Stimulated activated memory B cell treated with anti-CD40 and anti-IgM and Interleukin-4, amounts not matched to agents 10 μg/mL and 1 μg/mL and 100 μg/mL, for 72 hours (primary cell): ENCODE data around the gene PPM1H.
"Not testable (repeated sequence)": the region's sequence is repeated elsewhere in the genome, so short reads cannot be mapped to it uniquely, and the experiment has no call there.

Source experiments
- ATAC-seq: fragments of 150-1000 bp; cut with Tn5 transposase; 2 replicates; pipeline ENCODE4 v1.10.0; 2021
- H3K27ac Mint-ChIP-seq: one replicate; pipeline ENCODE4 v1.8.0; 2022; ENCODE audit warnings: mild to moderate bottlenecking, mixed read lengths
- H3K27me3 Mint-ChIP-seq: one replicate; pipeline ENCODE4 v1.8.0; 2022; ENCODE audit warnings: mixed read lengths
- H3K36me3 Mint-ChIP-seq: one replicate; pipeline ENCODE4 v1.8.0; 2022; ENCODE audit warnings: mixed read lengths
- H3K4me1 Mint-ChIP-seq: one replicate; pipeline ENCODE4 v1.8.0; 2022; ENCODE audit warnings: mixed read lengths
- H3K4me3 Mint-ChIP-seq: one replicate; pipeline ENCODE4 v1.8.0; 2022; ENCODE audit warnings: mild to moderate bottlenecking, moderate library complexity, mixed read lengths
- H3K9me3 Mint-ChIP-seq: one replicate; pipeline ENCODE4 v1.8.0; 2022; ENCODE audit warnings: mixed read lengths

Gene PPM1H

GRCh38 chr12:62673028-62673815 is 261.7 kb downstream of the PPM1H start:
- no peaks in the 10 kb centered on the region for H3K36me3 Mint-ChIP-seq
- H3K4me1 Mint-ChIP-seq = no peaks in the 10 kb centered on the region
- H3K4me3 Mint-ChIP-seq = no peak overlapping the region
- no peak for ATAC-seq
- H3K27ac Mint-ChIP-seq = no peak overlapping the region
- H3K27me3 Mint-ChIP-seq = peaks cover 9% of the 10 kb centered on the region
- no peaks in the 10 kb centered on the region for H3K9me3 Mint-ChIP-seq

- Mint-ChIP-seq H3K27me3 (peaks cover 9% of the 10 kb centered on the region), H3K36me3 (no peaks in the 10 kb centered on the region), H3K9me3 (no peaks in the 10 kb centered on the region), H3K4me3 (no peak overlapping the region), H3K4me1 (no peaks in the 10 kb centered on the region), H3K27ac (no peak overlapping the region)
- no peak for ATAC-seq
These were observed 263.8 kb downstream of the PPM1H start for GRCh38 chr12:62670986-62671720.

DNA sequence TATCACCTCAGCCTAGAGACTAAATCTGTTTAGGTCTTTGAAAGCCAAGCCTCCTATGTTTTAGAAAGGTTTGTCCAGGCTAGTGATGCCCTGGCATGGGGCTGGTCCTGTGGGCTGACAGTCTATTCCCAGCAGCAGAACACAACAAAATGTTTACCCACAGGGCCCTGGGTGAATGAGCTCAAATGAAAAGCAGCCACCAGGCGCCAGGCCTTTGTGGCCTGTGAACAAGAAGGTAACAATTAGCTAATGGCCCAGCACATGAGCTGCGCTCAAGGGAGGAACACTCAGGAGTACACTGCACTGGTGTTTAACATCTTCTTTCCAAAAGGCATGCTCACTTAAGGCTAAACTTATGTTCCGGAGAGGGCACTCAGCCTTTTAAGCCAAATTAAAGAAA is 266.2 kb downstream of the PPM1H start:
- H3K4me3 Mint-ChIP-seq = no peak overlapping the region
- H3K27ac Mint-ChIP-seq = no peak overlapping the region
- no peaks in the 10 kb centered on the region for H3K9me3 Mint-ChIP-seq
- ATAC-seq = no peak
- no peaks in the 10 kb centered on the region for H3K4me1 Mint-ChIP-seq
- H3K36me3 Mint-ChIP-seq = no peaks in the 10 kb centered on the region
- H3K27me3 Mint-ChIP-seq = peaks cover 9% of the 10 kb centered on the region

DNA sequence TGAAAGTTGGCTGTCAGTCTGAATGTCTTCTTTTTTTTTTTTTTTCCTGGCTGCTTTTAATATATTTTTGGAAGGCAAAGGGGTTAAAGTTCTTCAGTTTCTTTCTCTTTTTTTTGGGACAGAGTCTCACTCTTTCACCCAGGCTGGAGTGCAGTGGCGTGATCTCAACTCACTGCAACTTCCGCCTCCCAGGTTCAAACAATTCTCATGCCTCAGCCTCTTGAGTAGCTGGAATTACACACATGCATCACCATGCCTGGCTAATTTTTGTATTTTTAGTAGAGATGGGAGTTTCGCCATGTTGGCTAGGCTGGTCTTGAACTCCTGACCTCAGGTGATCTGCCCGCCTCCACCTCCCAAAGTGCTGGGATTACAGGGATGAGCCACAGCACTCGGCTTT is 270.0 kb downstream of the PPM1H start:
- H3K36me3 Mint-ChIP-seq, H3K4me1 Mint-ChIP-seq, H3K27ac Mint-ChIP-seq, ATAC-seq, H3K27me3 Mint-ChIP-seq, H3K9me3 Mint-ChIP-seq, H3K4me3 Mint-ChIP-seq: not testable (repeated sequence)

DNA sequence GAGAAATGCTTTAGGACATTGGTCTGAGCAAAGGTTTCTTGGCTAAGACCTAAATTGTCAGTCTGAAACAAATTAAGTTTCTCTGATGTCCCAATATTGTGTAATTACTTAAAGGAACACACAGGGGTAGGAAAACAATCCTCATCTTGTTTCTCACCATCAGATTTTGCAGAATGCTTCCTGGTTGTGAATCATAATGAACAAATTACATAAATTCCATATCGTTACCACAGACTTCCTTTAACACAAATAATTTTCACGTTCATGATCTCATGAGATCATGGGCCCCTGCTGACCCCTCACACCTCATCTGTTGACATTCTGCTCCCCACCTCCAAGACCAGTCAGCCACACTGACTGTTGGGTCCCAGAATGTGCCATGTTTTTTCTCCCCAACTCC is 274.2 kb downstream of the PPM1H start:
- ATAC-seq = no peak
- H3K27me3 Mint-ChIP-seq = no peaks in the 10 kb centered on the region
- no peak overlapping the region for H3K27ac Mint-ChIP-seq
- H3K9me3 Mint-ChIP-seq = peaks cover 5% of the 10 kb centered on the region
- H3K4me1 Mint-ChIP-seq = no peaks in the 10 kb centered on the region
- H3K4me3 Mint-ChIP-seq = no peak overlapping the region
- no peaks in the 10 kb centered on the region for H3K36me3 Mint-ChIP-seq

- Mint-ChIP-seq H3K9me3 (peaks cover 5% of the 10 kb centered on the region), H3K4me1 (no peaks in the 10 kb centered on the region), H3K36me3 (no peaks in the 10 kb centered on the region), H3K4me3 (no peak overlapping the region), H3K27ac (no peak overlapping the region), H3K27me3 (peaks cover 10% of the 10 kb centered on the region)
- ATAC-seq = no peak
These were observed 275.3 kb downstream of the PPM1H start for GRCh38 chr12:62659453-62660295.

DNA sequence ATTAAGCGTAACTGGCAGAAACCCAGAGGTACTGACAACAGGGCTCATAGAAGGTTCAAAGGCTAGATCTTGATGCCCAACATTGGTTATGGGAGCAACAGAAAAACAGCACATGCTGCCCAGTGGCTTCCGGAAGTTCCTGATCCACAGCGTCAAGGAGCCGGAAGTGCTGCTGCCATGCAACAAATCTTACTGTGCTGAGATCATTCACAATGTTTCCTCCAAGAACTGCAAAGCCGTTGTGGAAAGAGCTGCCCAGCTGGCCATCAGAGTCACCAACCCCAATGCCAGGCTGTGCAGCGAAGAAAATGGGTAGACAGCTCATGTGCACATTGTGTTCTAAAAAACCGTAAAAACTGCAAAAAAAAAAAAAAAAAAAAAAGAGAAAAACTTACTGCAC is 276.0 kb downstream of the PPM1H start:
- no peaks in the 10 kb centered on the region for H3K4me1 Mint-ChIP-seq
- H3K27me3 Mint-ChIP-seq = peaks cover 16% of the 10 kb centered on the region
- no peak for ATAC-seq
- peaks cover 5% of the 10 kb centered on the region for H3K9me3 Mint-ChIP-seq
- H3K27ac Mint-ChIP-seq = no peak overlapping the region
- no peak overlapping the region for H3K4me3 Mint-ChIP-seq
- no peaks in the 10 kb centered on the region for H3K36me3 Mint-ChIP-seq

DNA sequence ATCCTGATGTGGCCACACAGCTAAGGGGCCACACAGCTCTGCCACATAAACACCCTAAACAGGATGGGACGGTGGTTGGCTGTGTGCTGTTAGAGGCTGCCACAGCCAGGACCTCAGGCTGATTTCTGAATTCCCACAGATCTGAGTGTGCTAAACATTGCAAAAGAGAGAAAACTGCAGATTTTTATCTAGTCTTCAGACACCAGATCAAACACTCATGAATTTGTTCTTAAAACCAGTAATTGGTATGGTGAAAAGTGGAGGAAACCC is 277.7 kb downstream of the PPM1H start:
- H3K9me3 Mint-ChIP-seq = peaks cover 5% of the 10 kb centered on the region
- H3K4me3 Mint-ChIP-seq = no peak overlapping the region
- H3K36me3 Mint-ChIP-seq = no peaks in the 10 kb centered on the region
- H3K4me1 Mint-ChIP-seq = no peaks in the 10 kb centered on the region
- ATAC-seq = no peak
- peaks cover 16% of the 10 kb centered on the region for H3K27me3 Mint-ChIP-seq
- H3K27ac Mint-ChIP-seq = no peak overlapping the region

GRCh38 chr12:62656591-62657362 is 278.2 kb downstream of the PPM1H start:
- no peaks in the 10 kb centered on the region for H3K4me1 Mint-ChIP-seq
- peaks cover 5% of the 10 kb centered on the region for H3K9me3 Mint-ChIP-seq
- H3K27ac Mint-ChIP-seq = no peak overlapping the region
- H3K36me3 Mint-ChIP-seq = no peaks in the 10 kb centered on the region
- ATAC-seq = no peak
- H3K4me3 Mint-ChIP-seq = no peak overlapping the region
- H3K27me3 Mint-ChIP-seq = peaks cover 16% of the 10 kb centered on the region

DNA sequence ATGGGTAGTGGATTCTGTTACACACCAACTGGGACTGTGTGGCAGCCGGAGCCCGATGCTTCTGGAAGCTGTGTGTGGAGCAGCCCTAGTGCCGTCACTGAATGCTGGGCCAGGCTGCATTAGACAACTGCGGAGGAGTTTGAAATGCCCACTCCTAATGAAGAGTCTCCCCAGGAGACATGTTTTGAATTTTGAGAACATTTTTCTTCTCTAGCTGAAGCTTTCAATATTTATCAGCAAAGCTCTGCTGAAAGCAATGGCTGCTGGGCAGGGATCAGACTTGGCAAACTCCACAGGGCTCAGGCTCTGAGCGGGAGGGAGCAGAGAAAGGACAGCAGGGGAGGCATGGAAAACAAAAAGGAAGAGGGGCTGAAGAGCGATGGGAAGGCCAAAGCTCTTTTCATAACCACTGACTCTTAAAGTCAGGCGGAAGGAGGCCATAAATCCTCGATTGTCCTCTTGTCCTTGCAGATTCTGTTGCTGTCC is 279.2 kb downstream of the PPM1H start:
- Mint-ChIP-seq H3K36me3 (no peaks in the 10 kb centered on the region), H3K9me3 (peaks cover 5% of the 10 kb centered on the region), H3K4me3 (no peak overlapping the region), H3K27ac (no peak overlapping the region), H3K27me3 (peaks cover 16% of the 10 kb centered on the region), H3K4me1 (no peaks in the 10 kb centered on the region)
- ATAC-seq = no peak

DNA sequence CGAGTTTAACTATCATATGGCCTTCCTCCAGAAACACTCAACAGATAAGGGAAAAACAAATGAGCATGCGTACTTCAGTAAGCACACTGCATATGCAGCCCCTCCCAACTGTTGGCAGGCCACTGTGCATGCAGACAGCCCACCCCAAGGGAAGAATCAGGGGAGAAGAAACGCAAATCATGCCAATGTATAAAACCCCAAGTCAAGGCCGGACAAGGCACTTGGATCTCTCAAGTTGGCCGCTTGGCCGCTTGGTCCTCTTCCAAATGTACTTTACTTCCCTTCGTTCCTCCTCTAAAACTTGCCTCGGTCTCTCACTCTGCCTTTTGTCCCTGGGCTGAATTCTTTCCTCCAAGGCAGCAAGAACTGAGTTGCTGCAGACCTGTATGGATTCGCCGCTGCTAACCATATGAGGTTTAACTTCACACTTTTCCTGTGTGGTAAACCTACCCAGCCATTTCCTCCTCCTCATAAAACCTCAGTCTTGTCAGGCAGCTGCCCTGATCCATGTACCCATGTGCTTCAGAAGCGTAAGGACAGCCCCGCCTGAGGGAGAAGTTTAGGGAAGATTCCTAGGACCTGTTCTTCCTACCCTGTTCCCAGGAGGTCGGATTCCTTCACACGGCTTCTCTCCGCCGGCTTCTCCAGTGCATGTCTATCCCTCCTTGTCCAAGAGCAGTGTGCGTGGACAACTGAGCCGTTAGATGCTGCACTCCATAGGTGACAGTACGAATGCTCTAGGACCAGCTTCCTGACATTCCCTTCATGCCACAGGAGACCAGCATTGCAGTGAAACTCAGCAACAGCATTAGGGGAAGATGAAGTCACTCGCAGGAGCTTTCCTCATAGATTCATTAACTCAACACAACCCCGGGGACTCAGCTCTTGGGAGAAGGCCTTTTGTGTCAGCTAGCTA is 280.4 kb downstream of the PPM1H start:
- Mint-ChIP-seq H3K27ac (no peak overlapping the region), H3K4me1 (no peaks in the 10 kb centered on the region), H3K4me3 (no peak overlapping the region), H3K36me3 (no peaks in the 10 kb centered on the region), H3K9me3 (no peaks in the 10 kb centered on the region), H3K27me3 (peaks cover 16% of the 10 kb centered on the region)
- no peak for ATAC-seq

GRCh38 chr12:62653740-62654139 is 281.2 kb downstream of the PPM1H start:
- Mint-ChIP-seq H3K4me1 (no peaks in the 10 kb centered on the region), H3K4me3 (no peak overlapping the region), H3K27ac (no peak overlapping the region), H3K9me3 (no peaks in the 10 kb centered on the region), H3K27me3 (peaks cover 16% of the 10 kb centered on the region), H3K36me3 (no peaks in the 10 kb centered on the region)
- ATAC-seq = no peak

- H3K27ac Mint-ChIP-seq = no peak overlapping the region
- no peaks in the 10 kb centered on the region for H3K9me3 Mint-ChIP-seq
- H3K27me3 Mint-ChIP-seq = peaks cover 16% of the 10 kb centered on the region
- no peak for ATAC-seq
- H3K4me3 Mint-ChIP-seq = no peak overlapping the region
- no peaks in the 10 kb centered on the region for H3K4me1 Mint-ChIP-seq
- H3K36me3 Mint-ChIP-seq = no peaks in the 10 kb centered on the region
These were observed 281.6 kb downstream of the PPM1H start for GRCh38 chr12:62653304-62653703.

DNA sequence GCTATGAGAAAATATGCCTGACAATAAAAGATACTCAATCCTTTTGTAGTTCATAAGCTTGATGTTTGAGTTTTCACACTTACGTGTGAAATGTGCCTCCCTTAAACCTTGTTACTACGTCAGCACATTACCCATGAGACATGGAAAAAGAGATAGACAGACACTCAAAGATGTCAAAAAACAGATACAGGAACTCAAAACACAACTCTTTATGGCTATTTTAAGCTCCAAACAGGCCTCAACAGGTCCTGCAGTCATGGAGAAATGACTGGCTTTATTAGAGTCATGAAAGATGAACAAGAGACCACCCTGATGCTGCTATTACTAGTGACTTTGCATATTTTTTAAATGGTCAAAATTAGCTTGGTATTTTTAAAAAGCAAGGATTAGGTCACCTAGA is 283.8 kb downstream of the PPM1H start:
- Mint-ChIP-seq H3K27me3 (peaks cover 16% of the 10 kb centered on the region), H3K36me3 (no peaks in the 10 kb centered on the region), H3K9me3 (no peaks in the 10 kb centered on the region), H3K27ac (no peak overlapping the region), H3K4me3 (no peak overlapping the region), H3K4me1 (no peaks in the 10 kb centered on the region)
- no peak for ATAC-seq
